Calu3 (cell line): Measurements from ENCODE around the gene TSPYL1. TPM values are rescaled to one million over a fixed set of nuclear protein-coding genes. Genes with fewer than 3 reads are reported as not detected.
A peak's percentile ranks its signal among the peaks of the same experiment; 100 is the strongest.

Experiments
- BruUV-seq: library from RNA; stranded (reverse); fragments of 400-500 nt; replicated peaks from 2 replicates; lab custom pipeline; 2021; lab: Mats Ljungman, UMichigan
- CTCF ChIA-PET: fragments of 300-600 bp; sonication (Branson Sonifier 250); formaldehyde crosslinking; loops from one replicate; lab custom pipeline; 2022; ENCODE audit warnings: antibody characterized with exemption; lab: Charles Lee
- DNase-seq: peaks from one replicate; pipeline ENCODE4 v3.0.0; 2022
- H3K27ac Mint-ChIP-seq: one replicate; pipeline ENCODE4 v1.8.0; 2022; ENCODE audit warnings: mixed read lengths; ENCODE audit not compliant: unreplicated experiment
- H3K27me3 Mint-ChIP-seq: one replicate; pipeline ENCODE4 v1.8.0; 2022; ENCODE audit warnings: mixed read lengths; ENCODE audit not compliant: unreplicated experiment
- H3K36me3 Mint-ChIP-seq: one replicate; pipeline ENCODE4 v1.8.0; 2022; ENCODE audit warnings: mild to moderate bottlenecking, moderate library complexity, mixed read lengths; ENCODE audit not compliant: insufficient read depth, unreplicated experiment
- H3K4me1 Mint-ChIP-seq: one replicate; pipeline ENCODE4 v1.8.0; 2022; ENCODE audit warnings: mild to moderate bottlenecking, low read depth, mixed read lengths; ENCODE audit not compliant: unreplicated experiment
- H3K4me3 Mint-ChIP-seq: one replicate; pipeline ENCODE4 v1.8.0; 2022; ENCODE audit warnings: mild to moderate bottlenecking, low read depth, moderate library complexity, mixed read lengths; ENCODE audit not compliant: unreplicated experiment
- H3K9me3 Mint-ChIP-seq: one replicate; pipeline ENCODE4 v1.8.0; 2022; ENCODE audit warnings: low read depth, mixed read lengths; ENCODE audit not compliant: unreplicated experiment
- CTCF ChIP-seq: fragments of 200-600 bp; IDR thresholded peaks from one replicate; pipeline ENCODE4 v1.8.0; 2022; ENCODE audit warnings: antibody characterized with exemption; ENCODE audit not compliant: unreplicated experiment
- intact Hi-C: fragments of 100-400 bp; cut with micrococcal nuclease; formaldehyde crosslinking; loops from one replicate; pipeline ENCODE4 v1.10.0; 2022; ENCODE audit not compliant: unreplicated experiment
- total RNA-seq: library from RNA; stranded (reverse); gene quantifications from 2 replicates; pipeline ENCODE4 v1.2.3, GENCODE V29; 2022

The TSPYL1 gene
- total RNA-seq, 1 experiment from 2014 or later, result 79.0 TPM

DNA sequence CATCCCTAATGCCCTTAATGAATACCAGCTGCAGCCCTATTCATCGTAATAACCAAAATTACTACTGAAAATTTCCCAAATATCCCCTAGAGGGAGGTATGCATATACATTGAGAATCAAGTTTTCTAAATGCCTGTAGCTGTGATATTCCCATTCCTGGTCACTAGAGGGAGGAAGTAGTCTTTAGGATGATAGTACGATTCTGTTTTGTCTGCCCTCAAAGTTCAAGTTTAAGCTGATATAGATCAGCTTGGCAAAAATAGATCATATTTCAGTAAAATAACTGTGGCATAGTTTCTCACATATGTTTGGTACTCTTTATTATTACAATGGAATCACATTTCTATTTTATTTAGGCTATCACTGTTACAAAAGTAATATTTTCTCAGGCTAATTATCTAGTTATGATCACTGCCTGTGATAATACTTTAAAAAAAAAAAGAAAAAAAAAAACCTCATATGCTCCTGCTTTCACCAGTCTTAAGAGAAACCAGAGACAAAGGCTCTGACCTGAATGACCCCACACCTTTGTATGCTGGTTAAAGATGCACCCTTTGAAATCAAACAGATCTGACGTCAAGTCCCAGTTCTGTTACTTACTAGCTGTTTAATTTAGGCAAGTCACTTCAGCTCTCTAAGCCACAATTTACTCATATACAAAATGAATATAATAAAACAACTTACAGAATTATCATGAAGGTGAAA, 11.0 kb downstream of the TSPYL1 start:
- DNase-seq, result peak; percentile 16
- Mint-ChIP-seq H3K4me1 (no peaks in the 10 kb centered on the region), H3K27me3 (no peaks in the 10 kb centered on the region), H3K27ac (no peak overlapping the region), H3K4me3 (no peak overlapping the region), H3K9me3 (no peaks in the 10 kb centered on the region), H3K36me3 (peaks cover 10% of the 10 kb centered on the region)
- TF ChIP-seq CTCF, result peak; percentile 78
- no TSS peak for BruUV-seq
- CTCF ChIA-PET, result interaction anchor here (0.7 to 2.3 kb wide), 15 partner anchors 9 to 303 kb away, joined by 3 to 21 read pairs (median 7); partner anchors contain the start of genes CALHM5, RWDD1, TSPYL1 and TSPYL4
- intact Hi-C loops, result loop anchor here (1.0 to 5.0 kb wide), 3 partner anchors 264 to 378 kb away; no protein-coding TSS in a partner anchor

DNA sequence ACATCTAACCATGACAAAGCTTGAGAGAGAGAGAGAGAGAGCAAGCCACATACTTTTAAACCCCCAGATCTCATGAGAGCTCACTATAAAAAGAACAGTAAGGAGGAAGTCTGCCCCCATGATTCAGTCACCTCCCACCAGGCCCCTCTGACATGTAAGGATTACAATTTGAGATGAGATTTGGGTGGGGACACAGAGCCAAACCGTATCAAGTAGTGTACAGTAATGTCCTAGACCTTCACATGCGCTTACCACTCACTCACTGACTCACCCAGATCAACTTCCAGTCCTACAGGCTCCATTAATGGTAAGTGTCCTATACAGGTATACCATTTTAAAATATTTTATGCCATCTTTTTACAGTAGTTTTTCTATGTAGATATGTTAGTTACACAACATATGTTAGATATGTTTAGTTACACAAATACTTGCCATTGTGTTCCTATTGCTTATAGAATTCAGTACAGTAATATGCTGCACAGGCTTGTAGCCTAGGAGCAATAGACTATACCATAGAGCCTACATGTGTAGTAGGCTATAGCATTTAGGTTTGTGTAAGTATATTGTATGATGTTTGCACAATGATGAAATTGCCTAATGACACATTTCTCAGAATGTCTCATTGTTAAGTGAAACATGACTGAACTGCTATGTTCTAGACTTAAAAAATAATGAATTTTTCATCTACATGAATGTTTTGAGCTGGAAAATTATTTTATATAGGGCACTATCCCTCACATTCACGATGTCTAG, 11.7 kb downstream of the TSPYL1 start:
- CTCF ChIA-PET, result interaction anchor here (0.7 to 2.3 kb wide), 15 partner anchors 9 to 577 kb away, joined by 3 to 21 read pairs (median 7); partner anchors contain the start of genes CALHM5, RWDD1, TSPYL1 and TSPYL4
- no peak overlapping the region for H3K4me3 Mint-ChIP-seq
- no TSS peak for BruUV-seq

DNA sequence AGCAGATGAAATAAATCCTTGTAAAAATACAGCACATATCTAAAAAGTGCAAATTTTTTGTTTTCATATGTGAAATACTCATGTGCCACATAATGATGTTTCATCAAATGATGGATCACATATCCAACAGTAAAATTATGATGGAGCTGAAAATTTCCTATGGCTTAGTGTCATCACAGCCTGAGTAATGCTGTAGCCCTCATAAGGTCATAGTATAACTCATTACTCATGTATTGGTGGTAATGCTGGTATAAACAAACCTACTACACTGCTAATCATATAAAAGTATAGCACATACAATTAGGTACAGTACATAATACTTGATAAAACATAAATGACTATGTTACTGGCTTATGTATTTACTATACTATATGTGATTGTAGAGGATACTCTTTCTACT, 12.9 kb downstream of the TSPYL1 start:
- no peak for TF ChIP-seq CTCF
- H3K9me3 Mint-ChIP-seq, result no peaks in the 10 kb centered on the region
- intact Hi-C loops, result loop anchor here (5.0 kb wide), 1 partner anchor 265 kb away; no protein-coding TSS in a partner anchor
- CTCF ChIA-PET, result no interaction called here
- H3K27ac Mint-ChIP-seq, result no peak overlapping the region
- BruUV-seq, result no TSS peak
- no peak overlapping the region for H3K4me3 Mint-ChIP-seq
- no peak for DNase-seq
- no peaks in the 10 kb centered on the region for H3K4me1 Mint-ChIP-seq
- peaks cover 10% of the 10 kb centered on the region for H3K36me3 Mint-ChIP-seq
- no peaks in the 10 kb centered on the region for H3K27me3 Mint-ChIP-seq

More for the DNA sequence above, 11.7 kb downstream of the TSPYL1 start:
- Mint-ChIP-seq H3K27me3 (no peaks in the 10 kb centered on the region), H3K9me3 (no peaks in the 10 kb centered on the region), H3K36me3 (peaks cover 10% of the 10 kb centered on the region), H3K27ac (no peak overlapping the region), H3K4me1 (no peaks in the 10 kb centered on the region)
- TF ChIP-seq CTCF, result no peak
- no peak for DNase-seq
- intact Hi-C loops, result loop anchor here (1.0 to 5.0 kb wide), 3 partner anchors 264 to 379 kb away; no protein-coding TSS in a partner anchor

GRCh38 chr6:116265041-116265829, 14.5 kb downstream of the TSPYL1 start:
- no peaks in the 10 kb centered on the region for H3K4me1 Mint-ChIP-seq
- CTCF ChIA-PET, result no interaction called here
- intact Hi-C loops, result loop anchor here (5.0 kb wide), 1 partner anchor 267 kb away; no protein-coding TSS in a partner anchor
- BruUV-seq, result no TSS peak
- no peaks in the 10 kb centered on the region for H3K9me3 Mint-ChIP-seq
- peaks cover 10% of the 10 kb centered on the region for H3K36me3 Mint-ChIP-seq
- no peak overlapping the region for H3K27ac Mint-ChIP-seq
- no peaks in the 10 kb centered on the region for H3K27me3 Mint-ChIP-seq
- no peak for TF ChIP-seq CTCF
- DNase-seq, result no peak
- no peak overlapping the region for H3K4me3 Mint-ChIP-seq
